Lower leg skin (tissue), 3 donors: ENCODE results near the gene LAMP1.

Experiments used
- CTCF ChIP-seq, 3 donors: fragments of 450-650 bp; IDR thresholded peaks; one replicate each; pipeline ENCODE4 v1.5.1; 2016; ENCODE audit warnings: antibody characterized with exemption in 3 of 3, mild to moderate bottlenecking in 3 of 3, moderate library complexity in 2 of 3
- POLR2A ChIP-seq, 2 donors: fragments of 450-650 bp; IDR thresholded peaks; one replicate each; pipeline ENCODE4 v1.6.1; 2016 to 2017; ENCODE audit warnings: antibody characterized with exemption in 2 of 2, mild to moderate bottlenecking in 1 of 2, moderate library complexity in 1 of 2

- TF ChIP-seq CTCF (IDR thresholded peaks at IDR 0.05), result no peak
- TF ChIP-seq POLR2A (IDR thresholded peaks at IDR 0.05), result no peak
Observed at GRCh38 chr13:113349050-113349449, 52.0 kb downstream of the LAMP1 start.
